Central memory CD8-positive, alpha-beta T cell (primary cell): ENCODE results near the gene MALRD1.
"Not testable (repeated sequence)": the region's sequence is repeated elsewhere in the genome, so short reads cannot be mapped to it uniquely, and the experiment has no call there.

Experiments used
- ATAC-seq: fragments of 150-1000 bp; cut with Tn5 transposase; replicated peaks from 2 replicates; pipeline ENCODE4 v1.10.0; 2022; ENCODE audit warnings: mild to moderate bottlenecking, moderate FRiP score, moderate number of reproducible peaks; ENCODE audit not compliant: poor library complexity, severe bottlenecking; ENCODE audit errors: extremely low read depth
- DNase-seq, 2 donors: peaks; one replicate each; pipeline ENCODE4 v3.0.0; 2021; ENCODE audit warnings: low spot score in 2 of 2
- H3K27ac Mint-ChIP-seq: one replicate; pipeline ENCODE4 v1.8.0; 2022; ENCODE audit warnings: low read depth, mild to moderate bottlenecking, moderate library complexity, mixed read lengths
- H3K27me3 Mint-ChIP-seq: one replicate; pipeline ENCODE4 v1.8.0; 2022; ENCODE audit warnings: mixed read lengths
- H3K36me3 Mint-ChIP-seq: one replicate; pipeline ENCODE4 v1.8.0; 2022; ENCODE audit warnings: mild to moderate bottlenecking, moderate library complexity, mixed read lengths; ENCODE audit not compliant: insufficient read depth
- H3K4me1 Mint-ChIP-seq: one replicate; pipeline ENCODE4 v1.8.0; 2022; ENCODE audit warnings: mixed read lengths
- H3K4me3 Mint-ChIP-seq: one replicate; pipeline ENCODE4 v1.8.0; 2022; ENCODE audit warnings: mild to moderate bottlenecking, moderate library complexity, mixed read lengths
- H3K9me3 Mint-ChIP-seq: one replicate; pipeline ENCODE4 v1.8.0; 2022; ENCODE audit warnings: mixed read lengths

Gene MALRD1

DNA sequence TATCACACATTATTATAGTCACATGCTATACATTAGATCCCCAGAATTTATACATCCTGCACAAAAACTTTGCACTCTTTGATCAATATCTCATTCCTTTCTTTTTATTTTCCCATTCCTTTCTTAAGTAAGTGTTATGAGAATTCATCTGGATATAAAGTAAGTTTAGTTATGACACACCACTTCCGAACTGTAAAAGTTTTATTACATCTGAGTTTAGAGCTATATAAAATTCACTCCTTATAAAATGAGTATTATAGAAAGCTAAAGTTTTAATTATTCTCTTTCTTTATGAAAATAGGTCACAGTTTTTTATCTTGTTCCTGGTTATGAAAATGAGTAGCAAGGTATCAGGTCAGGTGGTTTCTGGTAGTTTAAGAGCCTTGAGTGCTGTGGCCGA, 683.0 kb downstream of the MALRD1 start:
- H3K9me3 Mint-ChIP-seq, result peaks cover 27% of the 10 kb centered on the region
- no peaks in the 10 kb centered on the region for H3K27me3 Mint-ChIP-seq
- no peaks in the 10 kb centered on the region for H3K36me3 Mint-ChIP-seq
- H3K4me1 Mint-ChIP-seq, result no peaks in the 10 kb centered on the region
- H3K27ac Mint-ChIP-seq, result no peak overlapping the region
- DNase-seq, result no peak
- no peak for ATAC-seq
- no peak overlapping the region for H3K4me3 Mint-ChIP-seq

DNA sequence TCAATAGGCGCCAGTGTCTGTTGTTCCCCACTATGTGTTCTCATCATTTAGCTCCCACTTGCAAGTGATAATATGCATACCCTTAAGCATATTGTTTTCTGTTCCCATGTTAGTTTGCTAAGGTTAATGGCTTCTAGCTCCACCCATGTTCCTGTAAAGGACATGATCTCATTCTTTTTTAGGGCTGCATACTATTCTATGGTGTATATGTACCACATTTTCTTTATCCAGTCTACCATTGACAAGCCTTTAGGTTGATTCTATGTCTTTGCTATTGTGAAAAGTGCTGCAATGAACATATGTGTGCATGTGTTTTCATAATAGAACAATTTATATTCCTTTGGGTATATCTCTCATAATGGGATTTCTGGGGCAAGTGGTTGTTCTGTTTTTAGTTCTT, 689.8 kb downstream of the MALRD1 start:
- DNase-seq (no peak), ATAC-seq (no peak)
- Mint-ChIP-seq H3K36me3 (no peaks in the 10 kb centered on the region), H3K4me3 (no peak overlapping the region), H3K4me1 (no peaks in the 10 kb centered on the region), H3K27me3 (no peaks in the 10 kb centered on the region), H3K27ac (no peak overlapping the region), H3K9me3 (peaks cover 14% of the 10 kb centered on the region)

DNA sequence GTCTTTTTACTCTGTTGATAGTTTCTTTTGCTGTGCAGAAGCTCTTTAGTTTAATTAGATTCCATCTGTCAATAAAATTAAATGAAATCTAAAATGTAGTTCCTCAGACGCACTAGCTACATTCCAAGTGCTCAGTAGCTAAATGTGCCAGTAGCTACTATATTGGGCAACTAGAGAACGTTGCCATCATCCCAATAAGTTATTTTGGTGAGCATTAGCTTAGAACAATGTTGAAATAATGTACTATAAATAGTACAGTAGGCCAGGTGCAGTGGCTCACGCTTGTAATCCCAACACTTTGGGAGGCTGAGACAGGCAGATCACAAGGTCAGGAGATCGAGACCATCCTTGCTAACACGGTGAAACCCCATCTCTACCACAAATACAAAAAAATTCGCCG, 690.6 kb downstream of the MALRD1 start:
- DNase-seq, H3K27ac Mint-ChIP-seq, H3K4me3 Mint-ChIP-seq, H3K4me1 Mint-ChIP-seq, H3K27me3 Mint-ChIP-seq, H3K36me3 Mint-ChIP-seq, ATAC-seq: not testable (repeated sequence)
- peaks cover 14% of the 10 kb centered on the region for H3K9me3 Mint-ChIP-seq

- H3K27me3 Mint-ChIP-seq, H3K4me1 Mint-ChIP-seq: not testable (repeated sequence)
Observed at GRCh38 chr10:19742144-19742543, 693.5 kb downstream of the MALRD1 start.

DNA sequence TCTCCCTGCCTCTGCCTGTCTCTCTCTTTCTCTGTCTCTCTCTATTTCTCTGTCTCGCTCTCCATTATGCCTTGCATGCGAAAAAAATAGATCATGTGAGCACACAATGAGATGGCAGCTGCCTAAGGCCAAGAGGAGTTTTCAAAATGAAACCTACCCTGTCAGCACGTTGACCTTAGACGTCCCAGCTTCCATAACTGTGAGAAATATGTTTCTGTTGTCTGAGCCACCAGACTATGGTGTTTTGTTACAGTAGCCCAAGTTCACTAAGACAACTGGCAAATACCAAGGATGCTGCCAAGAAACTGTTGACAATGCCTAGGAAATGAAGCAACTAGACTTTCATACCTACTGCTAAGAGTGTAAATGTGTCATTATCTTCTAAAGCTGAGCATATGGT, 697.1 kb downstream of the MALRD1 start:
- no peak for ATAC-seq

More at GRCh38 chr10:19742144-19742543, 693.5 kb downstream of the MALRD1 start:
- H3K36me3 Mint-ChIP-seq, ATAC-seq, DNase-seq, H3K27ac Mint-ChIP-seq, H3K4me3 Mint-ChIP-seq, H3K9me3 Mint-ChIP-seq: not testable (repeated sequence)

GRCh38 chr10:19749185-19749729, 700.7 kb downstream of the MALRD1 start:
- Mint-ChIP-seq H3K4me1 (no peaks in the 10 kb centered on the region), H3K36me3 (no peaks in the 10 kb centered on the region), H3K27me3 (no peaks in the 10 kb centered on the region), H3K9me3 (no peaks in the 10 kb centered on the region), H3K4me3 (no peak overlapping the region), H3K27ac (no peak overlapping the region)
- ATAC-seq (no peak), DNase-seq (no peak)

More for the DNA sequence above, 697.1 kb downstream of the MALRD1 start:
- Mint-ChIP-seq H3K36me3 (no peaks in the 10 kb centered on the region), H3K4me1 (no peaks in the 10 kb centered on the region), H3K27me3 (no peaks in the 10 kb centered on the region), H3K9me3 (peaks cover 4% of the 10 kb centered on the region), H3K27ac (no peak overlapping the region), H3K4me3 (no peak overlapping the region)
- no peak for DNase-seq

- H3K27me3 Mint-ChIP-seq, result no peaks in the 10 kb centered on the region
- DNase-seq, result no peak
- no peaks in the 10 kb centered on the region for H3K4me1 Mint-ChIP-seq
- no peak overlapping the region for H3K27ac Mint-ChIP-seq
- ATAC-seq, result no peak
- H3K4me3 Mint-ChIP-seq, result no peak overlapping the region
- no peaks in the 10 kb centered on the region for H3K9me3 Mint-ChIP-seq
- no peaks in the 10 kb centered on the region for H3K36me3 Mint-ChIP-seq
Observed at GRCh38 chr10:19750972-19751371, 702.4 kb downstream of the MALRD1 start.

- ATAC-seq (no peak), DNase-seq (no peak)
- Mint-ChIP-seq H3K27me3 (no peaks in the 10 kb centered on the region), H3K36me3 (no peaks in the 10 kb centered on the region), H3K4me3 (no peak overlapping the region), H3K4me1 (no peaks in the 10 kb centered on the region), H3K9me3 (peaks cover 5% of the 10 kb centered on the region), H3K27ac (no peak overlapping the region)
Observed at GRCh38 chr10:19756919-19757318, 708.3 kb downstream of the MALRD1 start.

GRCh38 chr10:19762026-19762425, 713.4 kb downstream of the MALRD1 start:
- no peak for ATAC-seq
- Mint-ChIP-seq H3K4me3 (no peak overlapping the region), H3K27ac (no peak overlapping the region), H3K4me1 (no peaks in the 10 kb centered on the region), H3K9me3 (peaks cover 5% of the 10 kb centered on the region), H3K36me3 (no peaks in the 10 kb centered on the region), H3K27me3 (no peaks in the 10 kb centered on the region)
- DNase-seq, result no peak

- no peaks in the 10 kb centered on the region for H3K27me3 Mint-ChIP-seq
- no peak overlapping the region for H3K27ac Mint-ChIP-seq
- no peaks in the 10 kb centered on the region for H3K4me1 Mint-ChIP-seq
- DNase-seq (no peak), ATAC-seq (no peak)
- H3K36me3 Mint-ChIP-seq, result no peaks in the 10 kb centered on the region
- H3K9me3 Mint-ChIP-seq, result peaks cover 5% of the 10 kb centered on the region
- H3K4me3 Mint-ChIP-seq, result no peak overlapping the region
Observed at GRCh38 chr10:19764111-19764510, 715.5 kb downstream of the MALRD1 start.

- no peak for ATAC-seq
- no peaks in the 10 kb centered on the region for H3K4me1 Mint-ChIP-seq
Observed at GRCh38 chr10:19767876-19768275, 719.3 kb downstream of the MALRD1 start.

GRCh38 chr10:19769826-19770225, 721.2 kb downstream of the MALRD1 start:
- not testable (repeated sequence) for H3K36me3 Mint-ChIP-seq, H3K4me1 Mint-ChIP-seq, H3K4me3 Mint-ChIP-seq, DNase-seq, ATAC-seq, H3K27me3 Mint-ChIP-seq, H3K27ac Mint-ChIP-seq, H3K9me3 Mint-ChIP-seq

More at GRCh38 chr10:19767876-19768275, 719.3 kb downstream of the MALRD1 start:
- Mint-ChIP-seq H3K27me3 (no peaks in the 10 kb centered on the region), H3K9me3 (peaks cover 5% of the 10 kb centered on the region), H3K27ac (no peak overlapping the region), H3K4me3 (no peak overlapping the region), H3K36me3 (no peaks in the 10 kb centered on the region)
- no peak for DNase-seq

GRCh38 chr10:19772972-19773371, 724.4 kb downstream of the MALRD1 start:
- Mint-ChIP-seq H3K27ac (no peak overlapping the region), H3K4me3 (no peak overlapping the region), H3K4me1 (no peaks in the 10 kb centered on the region), H3K27me3 (no peaks in the 10 kb centered on the region), H3K9me3 (peaks cover 12% of the 10 kb centered on the region), H3K36me3 (no peaks in the 10 kb centered on the region)
- DNase-seq (no peak), ATAC-seq (no peak)

DNA sequence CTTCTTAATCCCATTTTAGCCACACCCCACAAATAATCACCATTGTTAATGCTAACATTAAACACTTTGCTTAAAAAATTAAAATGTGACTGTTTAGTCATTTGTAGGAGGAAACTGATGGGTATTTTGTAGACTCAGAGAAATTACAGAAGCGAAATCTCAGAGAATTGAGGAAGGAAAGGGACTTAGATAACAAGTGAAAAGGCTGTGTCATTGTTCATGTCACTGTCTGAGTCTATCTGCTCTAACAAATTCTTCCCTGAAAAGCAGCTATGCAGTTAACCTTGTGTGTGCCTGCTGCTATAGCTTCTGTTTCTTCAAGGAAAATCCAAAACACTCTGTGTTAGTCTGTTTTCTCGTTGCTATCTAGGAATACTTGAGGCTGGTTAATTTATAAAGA, 726.7 kb downstream of the MALRD1 start:
- Mint-ChIP-seq H3K27ac (no peak overlapping the region), H3K4me3 (no peak overlapping the region), H3K36me3 (no peaks in the 10 kb centered on the region), H3K9me3 (peaks cover 10% of the 10 kb centered on the region), H3K4me1 (no peaks in the 10 kb centered on the region), H3K27me3 (no peaks in the 10 kb centered on the region)
- no peak for DNase-seq
- no peak for ATAC-seq
